Epidermal melanocyte (primary cell): Measurements from ENCODE around the gene HIPK4.
"Not testable (repeated sequence)": the region's sequence is repeated elsewhere in the genome, so short reads cannot be mapped to it uniquely, and the experiment has no call there.

ENCODE experiments used
- DNase-seq: peaks from one replicate; pipeline ENCODE4 v3.0.0; 2011; ENCODE audit warnings: low spot score; ENCODE audit not compliant: insufficient read length

The HIPK4 gene

GRCh38 chr19:40416918-40417642 is 27.1 kb upstream of the HIPK4 start:
- DNase-seq: no peak

- no peak for DNase-seq
Observed at GRCh38 chr19:40415768-40416167, 25.8 kb upstream of the HIPK4 start.

GRCh38 chr19:40414542-40415535 is 24.9 kb upstream of the HIPK4 start:
- no peak for DNase-seq

GRCh38 chr19:40413291-40413845 is 23.4 kb upstream of the HIPK4 start, which contains the start of gene PRX:
Gene PRX, minus strand, starts transcription at chr19:40413378. Its CDS starts 5,446 bp downstream, at chr19:40407932.
- DNase-seq: no peak

GRCh38 chr19:40412866-40413265 is 22.9 kb upstream of the HIPK4 start:
- DNase-seq: no peak

- no peak for DNase-seq
Observed at GRCh38 chr19:40411958-40412499, 22.0 kb upstream of the HIPK4 start.

GRCh38 chr19:40411125-40411842 is 21.3 kb upstream of the HIPK4 start:
- DNase-seq: no peak

GRCh38 chr19:40410030-40410389 is 20.0 kb upstream of the HIPK4 start:
- DNase-seq: no peak

- not testable (repeated sequence) for DNase-seq
Observed at GRCh38 chr19:40408598-40408925, 18.6 kb upstream of the HIPK4 start.

- no peak for DNase-seq
Observed at GRCh38 chr19:40407714-40408597, 18.0 kb upstream of the HIPK4 start.

- peak; percentile 98 for DNase-seq
Observed at GRCh38 chr19:40403262-40403984, 13.4 kb upstream of the HIPK4 start.

GRCh38 chr19:40400559-40400958 is 10.6 kb upstream of the HIPK4 start:
- DNase-seq: no peak

- DNase-seq: no peak
Observed at GRCh38 chr19:40398417-40399131, 8.6 kb upstream of the HIPK4 start.

GRCh38 chr19:40397568-40397906 is 7.6 kb upstream of the HIPK4 start:
- DNase-seq: no peak

GRCh38 chr19:40396886-40397567 is 7.0 kb upstream of the HIPK4 start:
- no peak for DNase-seq

- DNase-seq: no peak
Observed at GRCh38 chr19:40395956-40396355, 6.0 kb upstream of the HIPK4 start.

- DNase-seq: no peak
Observed at GRCh38 chr19:40394816-40395210, 4.8 kb upstream of the HIPK4 start.
